Measurements from ENCODE around the gene SLC4A1.

GRCh38 chr17:44267818-44268490 is at the start of gene SLC4A1:
- TF ChIP-seq, protein P1, sequence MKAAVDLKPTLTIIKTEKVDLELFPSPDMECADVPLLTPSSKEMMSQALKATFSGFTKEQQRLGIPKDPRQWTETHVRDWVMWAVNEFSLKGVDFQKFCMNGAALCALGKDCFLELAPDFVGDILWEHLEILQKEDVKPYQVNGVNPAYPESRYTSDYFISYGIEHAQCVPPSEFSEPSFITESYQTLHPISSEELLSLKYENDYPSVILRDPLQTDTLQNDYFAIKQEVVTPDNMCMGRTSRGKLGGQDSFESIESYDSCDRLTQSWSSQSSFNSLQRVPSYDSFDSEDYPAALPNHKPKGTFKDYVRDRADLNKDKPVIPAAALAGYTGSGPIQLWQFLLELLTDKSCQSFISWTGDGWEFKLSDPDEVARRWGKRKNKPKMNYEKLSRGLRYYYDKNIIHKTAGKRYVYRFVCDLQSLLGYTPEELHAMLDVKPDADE (IDR thresholded peaks at IDR 0.05), result no peak
- TF ChIP-seq, protein P2, sequence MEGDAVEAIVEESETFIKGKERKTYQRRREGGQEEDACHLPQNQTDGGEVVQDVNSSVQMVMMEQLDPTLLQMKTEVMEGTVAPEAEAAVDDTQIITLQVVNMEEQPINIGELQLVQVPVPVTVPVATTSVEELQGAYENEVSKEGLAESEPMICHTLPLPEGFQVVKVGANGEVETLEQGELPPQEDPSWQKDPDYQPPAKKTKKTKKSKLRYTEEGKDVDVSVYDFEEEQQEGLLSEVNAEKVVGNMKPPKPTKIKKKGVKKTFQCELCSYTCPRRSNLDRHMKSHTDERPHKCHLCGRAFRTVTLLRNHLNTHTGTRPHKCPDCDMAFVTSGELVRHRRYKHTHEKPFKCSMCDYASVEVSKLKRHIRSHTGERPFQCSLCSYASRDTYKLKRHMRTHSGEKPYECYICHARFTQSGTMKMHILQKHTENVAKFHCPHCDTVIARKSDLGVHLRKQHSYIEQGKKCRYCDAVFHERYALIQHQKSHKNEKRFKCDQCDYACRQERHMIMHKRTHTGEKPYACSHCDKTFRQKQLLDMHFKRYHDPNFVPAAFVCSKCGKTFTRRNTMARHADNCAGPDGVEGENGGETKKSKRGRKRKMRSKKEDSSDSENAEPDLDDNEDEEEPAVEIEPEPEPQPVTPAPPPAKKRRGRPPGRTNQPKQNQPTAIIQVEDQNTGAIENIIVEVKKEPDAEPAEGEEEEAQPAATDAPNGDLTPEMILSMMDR (conservative IDR thresholded peaks at IDR 0.05; ENCODE audit: low read depth in 2 of 2), result no peak
- TF ChIP-seq CREB1 (CRISPR knock-in tag; IDR thresholded peaks at IDR 0.05; ENCODE audit: low read depth), result no peak
- no peak for TF ChIP-seq EZH2phosphoT487 (IDR thresholded peaks at IDR 0.05; ENCODE audit: unreplicated experiment)
- TF ChIP-seq EZH2 (IDR thresholded peaks at IDR 0.05; ENCODE audit: low read depth, unreplicated experiment), result no peak
- no peak for TF ChIP-seq NANOG (IDR thresholded peaks at IDR 0.05; ENCODE audit: borderline replicate concordance)
- TF ChIP-seq POLR2AphosphoS5 (IDR thresholded peaks at IDR 0.05; ENCODE audit: low read depth), result no peak
- no peak for TF ChIP-seq ZNF462 (CRISPR knock-in tag; IDR thresholded peaks at IDR 0.05)
- TF ChIP-seq, protein P3, sequence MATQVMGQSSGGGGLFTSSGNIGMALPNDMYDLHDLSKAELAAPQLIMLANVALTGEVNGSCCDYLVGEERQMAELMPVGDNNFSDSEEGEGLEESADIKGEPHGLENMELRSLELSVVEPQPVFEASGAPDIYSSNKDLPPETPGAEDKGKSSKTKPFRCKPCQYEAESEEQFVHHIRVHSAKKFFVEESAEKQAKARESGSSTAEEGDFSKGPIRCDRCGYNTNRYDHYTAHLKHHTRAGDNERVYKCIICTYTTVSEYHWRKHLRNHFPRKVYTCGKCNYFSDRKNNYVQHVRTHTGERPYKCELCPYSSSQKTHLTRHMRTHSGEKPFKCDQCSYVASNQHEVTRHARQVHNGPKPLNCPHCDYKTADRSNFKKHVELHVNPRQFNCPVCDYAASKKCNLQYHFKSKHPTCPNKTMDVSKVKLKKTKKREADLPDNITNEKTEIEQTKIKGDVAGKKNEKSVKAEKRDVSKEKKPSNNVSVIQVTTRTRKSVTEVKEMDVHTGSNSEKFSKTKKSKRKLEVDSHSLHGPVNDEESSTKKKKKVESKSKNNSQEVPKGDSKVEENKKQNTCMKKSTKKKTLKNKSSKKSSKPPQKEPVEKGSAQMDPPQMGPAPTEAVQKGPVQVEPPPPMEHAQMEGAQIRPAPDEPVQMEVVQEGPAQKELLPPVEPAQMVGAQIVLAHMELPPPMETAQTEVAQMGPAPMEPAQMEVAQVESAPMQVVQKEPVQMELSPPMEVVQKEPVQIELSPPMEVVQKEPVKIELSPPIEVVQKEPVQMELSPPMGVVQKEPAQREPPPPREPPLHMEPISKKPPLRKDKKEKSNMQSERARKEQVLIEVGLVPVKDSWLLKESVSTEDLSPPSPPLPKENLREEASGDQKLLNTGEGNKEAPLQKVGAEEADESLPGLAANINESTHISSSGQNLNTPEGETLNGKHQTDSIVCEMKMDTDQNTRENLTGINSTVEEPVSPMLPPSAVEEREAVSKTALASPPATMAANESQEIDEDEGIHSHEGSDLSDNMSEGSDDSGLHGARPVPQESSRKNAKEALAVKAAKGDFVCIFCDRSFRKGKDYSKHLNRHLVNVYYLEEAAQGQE (IDR thresholded peaks at IDR 0.05; ENCODE audit: unreplicated experiment), result no peak
- TF ChIP-seq STAT1 (IDR thresholded peaks at IDR 0.05; ENCODE audit: unreplicated experiment), result no peak

All from GM23338 (cell line).